LNCAP (cell line): Measurements from ENCODE around the gene LHX1.

Source experiments
- CTCF ChIP-seq: fragments of 450-650 bp; IDR thresholded peaks from 2 replicates; pipeline ENCODE4 v1.5.1; 2017; ENCODE audit warnings: mild to moderate bottlenecking

Gene LHX1

DNA sequence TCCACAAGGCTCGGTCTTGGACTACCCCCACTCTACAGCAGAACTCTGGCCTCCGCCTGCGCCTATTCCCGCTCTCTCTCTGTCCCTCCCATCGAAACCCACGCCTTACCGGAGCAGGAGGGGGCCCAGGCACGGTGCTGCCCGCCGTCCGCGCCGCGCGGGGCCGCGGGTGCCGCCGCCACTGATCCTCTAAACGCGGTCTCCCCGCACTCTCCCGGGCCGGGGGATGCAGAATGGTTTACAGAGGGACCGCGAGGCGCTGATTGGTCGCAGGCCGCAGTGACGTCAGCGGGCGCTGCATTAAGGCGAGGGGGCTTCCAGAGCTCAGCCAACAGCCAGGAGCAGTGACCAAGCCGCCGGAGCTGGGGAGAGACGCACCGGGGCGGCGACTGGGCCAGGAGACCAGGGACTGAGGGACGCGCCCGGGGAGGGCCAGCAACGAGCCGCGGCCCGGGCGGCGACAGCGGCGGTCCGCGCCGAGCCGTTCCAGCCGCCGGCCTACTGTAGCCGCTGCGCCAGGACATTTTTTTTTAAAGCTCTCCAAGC is 747 bp upstream of the LHX1 start:
- TF ChIP-seq CTCF, result no peak

DNA sequence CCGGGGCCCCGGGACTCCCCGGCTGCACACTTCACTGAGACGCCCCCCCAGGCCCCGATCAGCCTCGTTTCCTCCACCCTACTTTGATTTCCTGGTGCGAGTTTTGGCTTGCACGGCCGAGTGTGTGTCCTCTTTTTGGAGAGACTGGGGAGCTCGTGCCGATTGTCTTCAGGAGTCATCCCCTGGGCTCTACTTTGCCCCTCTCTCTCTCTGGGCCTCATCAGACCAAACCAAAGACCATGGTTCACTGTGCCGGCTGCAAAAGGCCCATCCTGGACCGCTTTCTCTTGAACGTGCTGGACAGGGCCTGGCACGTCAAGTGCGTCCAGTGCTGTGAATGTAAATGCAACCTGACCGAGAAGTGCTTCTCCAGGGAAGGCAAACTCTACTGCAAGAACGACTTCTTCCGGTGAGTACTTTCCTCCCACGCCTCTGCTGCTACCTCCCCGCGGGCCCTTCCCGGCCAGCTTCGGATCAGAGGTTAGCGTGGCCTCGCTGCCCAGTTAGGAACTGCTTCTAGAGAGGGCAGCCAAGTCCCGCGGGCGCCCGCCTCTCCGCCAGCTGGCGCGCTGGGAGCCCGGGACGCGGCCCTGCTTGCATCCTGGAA is 787 bp downstream of the LHX1 start:
- TF ChIP-seq CTCF, result no peak

DNA sequence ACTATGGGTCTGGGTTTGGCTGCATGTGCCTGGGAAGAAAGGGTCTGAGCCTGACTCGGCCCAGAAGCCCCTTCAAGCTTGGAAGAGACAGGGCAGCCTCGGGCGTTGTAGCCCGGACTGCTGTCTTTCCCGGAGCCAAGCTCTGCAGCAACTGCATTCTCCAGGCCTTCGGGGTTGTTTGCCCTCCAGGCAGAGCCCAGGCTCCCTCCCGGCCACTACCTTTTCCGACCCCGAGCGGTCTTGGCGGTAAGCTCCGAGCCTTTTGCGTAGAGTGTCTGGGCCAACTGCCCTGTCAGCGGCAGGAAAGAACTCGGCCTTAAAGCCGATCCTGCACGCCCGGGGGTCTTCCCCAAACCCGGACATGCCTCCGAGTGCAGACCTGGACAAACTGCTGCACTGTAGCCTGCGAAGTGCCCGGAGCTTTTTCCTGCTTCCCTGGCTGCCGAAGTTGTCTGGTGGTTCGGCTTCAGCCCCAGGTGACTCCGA is 1.3 kb downstream of the LHX1 start:
- no peak for TF ChIP-seq CTCF

DNA sequence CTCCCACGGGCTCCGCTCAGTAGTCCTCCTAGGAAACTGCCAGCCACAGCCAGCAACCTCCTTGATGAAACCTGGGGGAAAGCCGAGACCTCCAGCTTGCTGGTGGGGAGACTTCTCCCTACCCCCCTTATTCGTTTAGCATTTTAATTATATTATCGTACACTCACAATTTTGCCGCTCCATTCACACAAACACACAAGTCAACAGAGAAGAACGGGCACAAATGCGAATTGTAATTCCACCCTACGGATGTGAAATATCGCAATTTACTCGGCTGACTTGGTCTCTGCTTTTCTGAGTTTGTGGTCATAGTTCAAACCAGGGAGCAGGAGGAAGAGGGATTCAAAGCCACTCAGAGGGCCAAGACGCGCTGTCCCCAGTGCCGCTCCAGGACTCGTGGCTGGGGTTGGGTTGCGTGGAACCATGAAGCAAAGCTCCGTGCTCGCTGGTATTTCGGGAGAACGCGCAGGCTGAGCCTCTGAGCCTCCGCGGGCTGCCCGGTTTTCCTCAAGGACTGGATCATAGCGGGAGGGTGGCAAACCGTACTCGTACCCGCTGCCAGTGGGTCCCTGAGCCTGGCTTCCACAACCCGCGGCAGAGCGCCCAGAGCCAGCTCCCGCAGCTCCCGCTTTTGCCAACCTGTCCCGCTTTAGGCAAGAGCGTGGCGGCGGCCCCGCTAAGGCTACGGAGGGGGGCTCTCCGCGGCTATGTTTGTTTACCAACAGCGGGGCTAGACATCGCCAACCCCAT is 2.0 kb downstream of the LHX1 start:
- no peak for TF ChIP-seq CTCF

GRCh38 chr17:36939802-36940312 is 2.6 kb downstream of the LHX1 start:
- TF ChIP-seq CTCF, result no peak

GRCh38 chr17:36940313-36941264 is 3.3 kb downstream of the LHX1 start:
- TF ChIP-seq CTCF, result no peak
